Measurements from ENCODE around the gene ZMYM4.

Gene ZMYM4

DNA sequence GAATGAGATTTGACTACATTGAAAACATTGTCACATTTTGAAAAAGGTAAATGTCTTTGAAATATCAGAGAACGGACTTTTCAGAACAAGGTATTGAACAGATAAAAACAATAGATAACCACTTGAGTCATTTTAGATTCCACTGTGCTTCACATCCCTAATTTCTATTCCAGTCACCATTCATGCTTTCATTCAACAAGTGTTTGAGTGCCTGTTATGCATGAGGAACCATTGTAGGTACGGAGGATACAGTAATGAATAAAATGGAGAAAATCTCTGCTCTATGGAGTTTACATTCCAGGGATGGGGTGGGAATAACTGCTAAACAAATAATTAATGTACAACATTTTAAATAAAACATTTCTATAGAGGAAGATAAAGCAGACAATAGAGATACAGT, 26.3 kb downstream of the ZMYM4 start:
- WGBS, 2 experiments (ENCODE audit: insufficient coverage in 2 of 2) = no CpG with 5 or more reads among the region's 2 CpGs
- no peak overlapping the region for H3K27ac ChIP-seq (ENCODE audit: low read depth, low read length, severe bottlenecking)
- no peaks in the 10 kb centered on the region for H3K9me3 ChIP-seq (ENCODE audit: control insufficient read depth, low read length)
- H3K4me1 ChIP-seq (ENCODE audit: control insufficient read depth, insufficient read depth, low read length, poor library complexity, severe bottlenecking) = no peaks in the 10 kb centered on the region
- peaks cover 55% of the 10 kb centered on the region for H3K36me3 ChIP-seq (ENCODE audit: control insufficient read depth, insufficient read depth, low read length)
- H3K4me3 ChIP-seq (ENCODE audit: extremely low read depth, insufficient read depth, low read length, poor library complexity, severe bottlenecking) = no peak overlapping the region

- Histone ChIP-seq H3K36me3 (ENCODE audit: control insufficient read depth, insufficient read depth, low read length) (peaks cover 47% of the 10 kb centered on the region), H3K4me1 (ENCODE audit: control insufficient read depth, insufficient read depth, low read length, poor library complexity, severe bottlenecking) (no peaks in the 10 kb centered on the region), H3K9me3 (ENCODE audit: control insufficient read depth, low read length) (no peaks in the 10 kb centered on the region), H3K27ac (ENCODE audit: low read depth, low read length, severe bottlenecking) (no peak overlapping the region), H3K4me3 (ENCODE audit: extremely low read depth, insufficient read depth, low read length, poor library complexity, severe bottlenecking) (no peak overlapping the region)
- WGBS, 2 experiments (ENCODE audit: insufficient coverage in 2 of 2) = 88 to 100% methylated on average over 2 of the region's 2 CpGs
Measured at GRCh38 chr1:35297886-35298285, 29.4 kb downstream of the ZMYM4 start.

DNA sequence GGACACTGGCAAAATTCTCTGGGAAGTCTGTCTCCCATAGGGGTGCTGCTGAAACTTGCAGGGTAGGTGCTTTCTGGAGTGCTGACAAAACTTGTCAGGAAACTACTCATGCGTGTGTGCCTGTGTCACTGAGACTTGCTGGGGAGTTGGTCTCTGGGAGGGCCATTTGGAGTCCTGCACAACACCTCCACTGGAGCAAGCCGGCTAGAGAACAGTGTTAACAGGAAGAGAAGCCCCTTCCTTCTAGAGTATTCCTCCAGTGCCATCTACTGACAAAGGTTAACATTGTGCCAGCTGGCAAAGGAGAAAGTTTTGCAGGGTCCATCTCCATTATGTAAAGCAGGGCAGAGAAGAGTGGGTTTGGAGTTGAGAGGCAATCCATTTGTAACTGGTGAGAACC, 30.0 kb downstream of the ZMYM4 start:
- Histone ChIP-seq H3K9me3 (ENCODE audit: control insufficient read depth, low read length) (no peaks in the 10 kb centered on the region), H3K27ac (ENCODE audit: low read depth, low read length, severe bottlenecking) (no peak overlapping the region), H3K36me3 (ENCODE audit: control insufficient read depth, insufficient read depth, low read length) (peaks cover 42% of the 10 kb centered on the region), H3K4me3 (ENCODE audit: extremely low read depth, insufficient read depth, low read length, poor library complexity, severe bottlenecking) (no peak overlapping the region), H3K4me1 (ENCODE audit: control insufficient read depth, insufficient read depth, low read length, poor library complexity, severe bottlenecking) (no peaks in the 10 kb centered on the region)
- WGBS, 2 experiments (ENCODE audit: insufficient coverage in 2 of 2) = 74 to 75% methylated on average over 2 of the region's 2 CpGs

DNA sequence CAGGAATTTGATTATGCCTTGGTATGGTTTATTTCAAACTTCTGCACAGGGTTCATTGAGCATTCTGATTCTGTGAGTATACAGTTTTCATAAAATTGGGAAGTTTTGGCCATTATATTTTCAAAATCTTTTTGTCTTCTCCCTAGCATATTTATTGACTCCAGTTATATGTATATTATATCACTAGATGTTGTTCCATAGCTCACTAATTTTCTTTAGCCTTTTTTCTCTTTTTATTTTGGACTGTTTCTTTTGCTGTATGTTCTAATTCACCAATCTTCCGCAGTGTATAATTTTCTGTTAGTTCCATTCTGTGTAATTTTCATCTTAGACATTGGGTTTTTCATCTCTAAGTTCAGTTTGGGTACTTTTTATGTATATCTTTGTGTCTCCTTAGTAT, 31.9 kb downstream of the ZMYM4 start:
- H3K4me3 ChIP-seq (ENCODE audit: extremely low read depth, insufficient read depth, low read length, poor library complexity, severe bottlenecking) = no peak overlapping the region
- no CpG with 5 or more reads among the region's 1 CpG for WGBS, 2 experiments (ENCODE audit: insufficient coverage in 2 of 2)
- H3K9me3 ChIP-seq (ENCODE audit: control insufficient read depth, low read length) = no peaks in the 10 kb centered on the region
- no peak overlapping the region for H3K27ac ChIP-seq (ENCODE audit: low read depth, low read length, severe bottlenecking)
- H3K36me3 ChIP-seq (ENCODE audit: control insufficient read depth, insufficient read depth, low read length) = peaks cover 31% of the 10 kb centered on the region
- H3K4me1 ChIP-seq (ENCODE audit: control insufficient read depth, insufficient read depth, low read length, poor library complexity, severe bottlenecking) = no peaks in the 10 kb centered on the region

DNA sequence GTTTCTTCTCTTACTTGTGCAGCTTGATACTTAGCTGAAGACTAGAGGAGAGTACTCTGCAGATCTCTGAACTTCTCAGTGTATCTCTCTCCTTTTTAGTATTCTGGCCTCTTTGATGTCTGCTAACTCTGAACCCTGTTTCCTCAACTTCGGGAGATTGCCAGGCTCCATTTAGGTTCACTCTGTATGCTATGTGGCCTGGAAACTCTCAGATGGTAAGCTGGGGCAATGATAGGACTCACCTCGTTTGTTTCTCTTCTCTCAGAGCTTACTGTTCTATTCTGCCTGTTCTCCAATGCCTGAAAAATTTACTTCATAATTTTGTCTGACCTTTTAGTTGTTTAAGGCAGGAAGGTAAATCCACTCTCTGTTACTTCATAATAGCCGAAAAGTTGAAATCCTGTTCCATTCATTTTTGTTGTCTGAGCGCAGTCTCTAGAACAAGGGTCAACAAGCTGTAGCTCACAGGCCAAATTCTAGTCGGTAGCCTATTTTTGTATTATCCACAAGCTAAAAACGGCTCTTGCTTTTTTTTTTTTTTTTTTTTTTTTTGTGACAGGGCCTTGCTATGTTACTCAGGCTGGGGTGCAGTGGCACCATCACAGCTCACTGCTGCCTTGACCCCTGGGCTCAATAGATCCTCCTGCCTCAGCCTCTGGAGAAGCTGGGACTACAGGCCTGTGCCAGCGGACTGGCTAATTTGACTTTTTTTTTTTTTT, 33.3 kb downstream of the ZMYM4 start:
- H3K4me3 ChIP-seq (ENCODE audit: extremely low read depth, insufficient read depth, low read length, poor library complexity, severe bottlenecking) = no peak overlapping the region
- no peaks in the 10 kb centered on the region for H3K4me1 ChIP-seq (ENCODE audit: control insufficient read depth, insufficient read depth, low read length, poor library complexity, severe bottlenecking)
- H3K9me3 ChIP-seq (ENCODE audit: control insufficient read depth, low read length) = no peaks in the 10 kb centered on the region
- H3K27ac ChIP-seq (ENCODE audit: low read depth, low read length, severe bottlenecking) = no peak overlapping the region
- 96 to 100% methylated on average over 5 of the region's 7 CpGs for WGBS, 2 experiments (ENCODE audit: insufficient coverage in 2 of 2)
- H3K36me3 ChIP-seq (ENCODE audit: control insufficient read depth, insufficient read depth, low read length) = peaks cover 22% of the 10 kb centered on the region

- 100% methylated on average over 1 of the region's 3 CpGs; no CpG with 5 or more reads in 1 of the 2 experiments for WGBS, 2 experiments (ENCODE audit: insufficient coverage in 2 of 2)
- H3K4me1 ChIP-seq (ENCODE audit: control insufficient read depth, insufficient read depth, low read length, poor library complexity, severe bottlenecking) = no peaks in the 10 kb centered on the region
- H3K9me3 ChIP-seq (ENCODE audit: control insufficient read depth, low read length) = no peaks in the 10 kb centered on the region
- no peak overlapping the region for H3K4me3 ChIP-seq (ENCODE audit: extremely low read depth, insufficient read depth, low read length, poor library complexity, severe bottlenecking)
- H3K36me3 ChIP-seq (ENCODE audit: control insufficient read depth, insufficient read depth, low read length) = peaks cover 12% of the 10 kb centered on the region
- H3K27ac ChIP-seq (ENCODE audit: low read depth, low read length, severe bottlenecking) = no peak overlapping the region
Measured at GRCh38 chr1:35305383-35305782, 36.9 kb downstream of the ZMYM4 start.

DNA sequence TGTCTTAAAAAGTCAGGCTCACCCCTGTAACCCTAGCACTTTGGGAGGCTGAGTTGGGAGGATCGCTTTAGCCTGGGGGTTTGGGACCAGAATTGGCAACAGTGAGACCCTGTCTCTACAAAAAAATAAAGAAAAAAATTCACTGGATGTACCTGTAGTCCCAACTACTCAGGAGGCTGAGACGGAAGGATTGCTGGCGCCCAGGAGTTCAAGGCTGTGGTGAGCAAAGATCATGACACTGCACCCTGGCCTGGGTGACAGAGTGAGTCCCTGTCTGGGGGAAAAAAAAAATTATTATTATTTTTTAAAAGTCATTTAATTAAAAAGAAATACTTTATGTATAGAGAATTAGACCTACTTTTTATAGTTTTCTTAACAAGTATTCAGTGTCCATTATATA, 47.1 kb downstream of the ZMYM4 start:
- WGBS, 2 experiments (ENCODE audit: insufficient coverage in 2 of 2) = 95% methylated on average over 3 of the region's 3 CpGs; no CpG with 5 or more reads in 1 of the 2 experiments
- Histone ChIP-seq H3K27ac (ENCODE audit: low read depth, low read length, severe bottlenecking) (no peak overlapping the region), H3K4me1 (ENCODE audit: control insufficient read depth, insufficient read depth, low read length, poor library complexity, severe bottlenecking) (no peaks in the 10 kb centered on the region), H3K4me3 (ENCODE audit: extremely low read depth, insufficient read depth, low read length, poor library complexity, severe bottlenecking) (no peak overlapping the region), H3K36me3 (ENCODE audit: control insufficient read depth, insufficient read depth, low read length) (peaks cover 24% of the 10 kb centered on the region), H3K9me3 (ENCODE audit: control insufficient read depth, low read length) (no peaks in the 10 kb centered on the region)

DNA sequence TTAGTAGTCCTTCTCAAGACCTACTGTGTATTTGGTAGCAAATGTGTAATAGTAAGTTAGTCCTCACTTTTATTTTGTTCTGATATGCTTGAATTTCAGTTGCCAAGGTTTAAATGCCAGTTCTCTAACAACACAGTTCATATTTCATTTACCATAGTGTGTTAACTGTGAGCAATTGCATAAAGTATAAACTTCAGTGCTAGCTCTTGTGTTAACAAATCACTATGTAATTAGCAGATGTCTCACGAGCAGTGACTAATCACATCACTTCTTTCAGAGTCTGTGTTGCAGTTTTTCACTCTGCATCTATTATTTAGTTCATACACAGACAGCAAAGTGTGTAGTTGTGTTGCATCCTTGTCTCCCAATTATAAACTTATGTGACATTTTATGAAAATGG, 47.8 kb downstream of the ZMYM4 start:
- WGBS, 2 experiments (ENCODE audit: insufficient coverage in 2 of 2) = 80 to 83% methylated on average over 1 of the region's 1 CpG
- no peaks in the 10 kb centered on the region for H3K9me3 ChIP-seq (ENCODE audit: control insufficient read depth, low read length)
- no peak overlapping the region for H3K27ac ChIP-seq (ENCODE audit: low read depth, low read length, severe bottlenecking)
- peaks cover 19% of the 10 kb centered on the region for H3K36me3 ChIP-seq (ENCODE audit: control insufficient read depth, insufficient read depth, low read length)
- no peaks in the 10 kb centered on the region for H3K4me1 ChIP-seq (ENCODE audit: control insufficient read depth, insufficient read depth, low read length, poor library complexity, severe bottlenecking)
- H3K4me3 ChIP-seq (ENCODE audit: extremely low read depth, insufficient read depth, low read length, poor library complexity, severe bottlenecking) = no peak overlapping the region

DNA sequence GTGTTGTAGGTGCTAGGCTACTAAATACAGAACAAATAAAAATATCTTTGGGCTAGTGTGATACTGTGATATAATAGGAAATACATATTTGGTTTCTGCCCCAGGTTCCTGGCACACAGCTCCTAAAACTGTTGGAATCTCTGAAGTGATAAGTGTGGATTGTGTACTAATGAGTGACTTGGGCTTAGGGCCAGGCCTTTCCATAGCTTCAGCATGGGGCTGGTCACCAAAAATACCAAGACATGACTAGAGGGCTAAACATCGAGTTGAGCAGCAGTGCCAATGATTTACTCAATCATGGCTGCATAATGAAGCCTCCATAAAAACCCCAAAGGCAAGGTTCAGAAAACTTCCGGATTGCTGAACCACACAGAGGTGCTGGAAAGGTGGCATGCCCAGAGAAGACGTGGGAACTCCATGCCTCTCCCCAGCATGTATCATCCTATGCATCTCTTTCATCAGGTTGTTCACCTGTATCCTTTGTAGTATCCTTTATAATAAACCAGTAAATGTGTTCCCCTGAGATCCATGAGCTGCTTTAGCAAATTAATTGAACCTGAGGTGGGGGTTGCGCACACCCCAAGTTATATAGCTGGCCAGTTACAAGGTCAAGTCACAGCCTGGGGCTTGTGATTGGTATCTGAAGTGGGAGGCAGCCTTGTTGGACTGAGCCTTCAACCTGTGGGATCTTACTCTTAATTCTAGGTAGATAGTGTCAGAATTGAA, 51.6 kb downstream of the ZMYM4 start:
- Histone ChIP-seq H3K4me1 (ENCODE audit: control insufficient read depth, insufficient read depth, low read length, poor library complexity, severe bottlenecking) (no peaks in the 10 kb centered on the region), H3K36me3 (ENCODE audit: control insufficient read depth, insufficient read depth, low read length) (peaks cover 13% of the 10 kb centered on the region), H3K27ac (ENCODE audit: low read depth, low read length, severe bottlenecking) (no peak overlapping the region), H3K9me3 (ENCODE audit: control insufficient read depth, low read length) (no peaks in the 10 kb centered on the region), H3K4me3 (ENCODE audit: extremely low read depth, insufficient read depth, low read length, poor library complexity, severe bottlenecking) (no peak overlapping the region)
- WGBS, 2 experiments (ENCODE audit: insufficient coverage in 2 of 2) = 92 to 100% methylated on average over 3 of the region's 4 CpGs

- no peaks in the 10 kb centered on the region for H3K9me3 ChIP-seq (ENCODE audit: control insufficient read depth, low read length)
- no peak overlapping the region for H3K27ac ChIP-seq (ENCODE audit: low read depth, low read length, severe bottlenecking)
- no peaks in the 10 kb centered on the region for H3K4me1 ChIP-seq (ENCODE audit: control insufficient read depth, insufficient read depth, low read length, poor library complexity, severe bottlenecking)
- H3K36me3 ChIP-seq (ENCODE audit: control insufficient read depth, insufficient read depth, low read length) = peaks cover 13% of the 10 kb centered on the region
- no peak overlapping the region for H3K4me3 ChIP-seq (ENCODE audit: extremely low read depth, insufficient read depth, low read length, poor library complexity, severe bottlenecking)
- 93 to 94% methylated on average over 2 to 3 of the region's 3 CpGs for WGBS, 2 experiments (ENCODE audit: insufficient coverage in 2 of 2)
Measured at GRCh38 chr1:35320937-35321336, 52.4 kb downstream of the ZMYM4 start.

DNA sequence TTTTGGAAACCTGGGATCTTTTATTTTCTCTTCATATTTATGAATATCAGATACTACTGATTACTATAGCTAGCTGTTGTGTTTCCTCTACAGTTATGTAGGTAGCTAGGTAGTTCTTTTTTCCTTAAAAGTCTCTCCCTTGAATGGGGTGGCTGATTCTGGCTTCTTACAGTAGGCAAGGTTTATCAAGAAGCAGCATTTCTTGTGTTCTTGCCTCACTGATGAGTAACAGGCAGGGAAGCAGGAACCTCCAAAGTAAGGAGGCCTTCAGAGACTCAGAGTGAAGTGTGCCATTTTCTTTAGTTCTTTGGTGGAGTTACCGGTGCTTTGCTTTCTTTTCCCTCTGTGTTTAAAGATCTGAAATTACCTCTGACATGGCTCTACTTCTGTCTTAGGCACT, 56.0 kb downstream of the ZMYM4 start:
- no CpG with 5 or more reads among the region's 1 CpG for WGBS, 2 experiments (ENCODE audit: insufficient coverage in 2 of 2)
- Histone ChIP-seq H3K36me3 (ENCODE audit: control insufficient read depth, insufficient read depth, low read length) (peaks cover 11% of the 10 kb centered on the region), H3K4me3 (ENCODE audit: extremely low read depth, insufficient read depth, low read length, poor library complexity, severe bottlenecking) (no peak overlapping the region), H3K9me3 (ENCODE audit: control insufficient read depth, low read length) (no peaks in the 10 kb centered on the region), H3K27ac (ENCODE audit: low read depth, low read length, severe bottlenecking) (no peak overlapping the region), H3K4me1 (ENCODE audit: control insufficient read depth, insufficient read depth, low read length, poor library complexity, severe bottlenecking) (no peaks in the 10 kb centered on the region)
